Kidney capillary endothelial cell (primary cell): ENCODE data around the gene SLC16A13.
A peak's percentile ranks its signal among the peaks of the same experiment; 100 is the strongest.

Source experiments
- DNase-seq: peaks from one replicate; pipeline ENCODE4 v3.0.0-alpha.2; 2018; ENCODE audit warnings: low spot score

SLC16A13 gene

DNA sequence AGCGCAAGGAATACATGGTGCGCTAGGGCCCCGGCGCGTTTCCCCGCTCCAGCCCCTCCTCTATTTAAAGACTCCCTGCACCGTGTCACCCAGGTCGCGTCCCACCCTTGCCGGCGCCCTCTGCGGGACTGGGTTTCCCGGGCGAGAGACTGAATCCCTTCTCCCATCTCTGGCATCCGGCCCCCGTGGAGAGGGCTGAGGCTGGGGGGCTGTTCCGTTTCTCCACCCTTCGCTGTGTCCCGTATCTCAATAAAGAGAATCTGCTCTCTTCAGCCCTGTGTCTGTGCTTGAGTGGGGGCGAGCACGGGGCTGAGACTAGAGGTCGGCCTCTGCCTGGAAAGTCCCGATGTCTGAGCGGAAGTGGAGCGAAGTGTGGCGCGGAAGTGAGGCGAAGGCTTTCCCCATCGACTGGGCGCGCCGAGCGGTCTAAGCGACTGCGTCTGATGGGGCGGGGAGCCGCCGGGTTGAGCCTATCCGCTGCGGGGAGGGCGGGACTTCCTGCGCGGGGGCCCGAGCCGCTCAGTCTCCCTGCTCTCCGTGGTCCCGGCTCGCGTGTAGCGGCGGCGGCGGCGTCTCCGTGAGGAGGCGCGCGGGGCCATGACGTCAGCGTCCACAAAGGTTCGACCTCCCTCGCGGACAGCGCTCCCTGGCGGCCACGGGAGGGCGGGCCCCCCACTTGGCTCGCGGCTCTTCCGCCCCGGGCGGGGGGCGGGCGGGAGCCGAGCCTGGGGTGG, 21.4 kb upstream of the SLC16A13 start:
- peak; percentile 93 for DNase-seq

DNA sequence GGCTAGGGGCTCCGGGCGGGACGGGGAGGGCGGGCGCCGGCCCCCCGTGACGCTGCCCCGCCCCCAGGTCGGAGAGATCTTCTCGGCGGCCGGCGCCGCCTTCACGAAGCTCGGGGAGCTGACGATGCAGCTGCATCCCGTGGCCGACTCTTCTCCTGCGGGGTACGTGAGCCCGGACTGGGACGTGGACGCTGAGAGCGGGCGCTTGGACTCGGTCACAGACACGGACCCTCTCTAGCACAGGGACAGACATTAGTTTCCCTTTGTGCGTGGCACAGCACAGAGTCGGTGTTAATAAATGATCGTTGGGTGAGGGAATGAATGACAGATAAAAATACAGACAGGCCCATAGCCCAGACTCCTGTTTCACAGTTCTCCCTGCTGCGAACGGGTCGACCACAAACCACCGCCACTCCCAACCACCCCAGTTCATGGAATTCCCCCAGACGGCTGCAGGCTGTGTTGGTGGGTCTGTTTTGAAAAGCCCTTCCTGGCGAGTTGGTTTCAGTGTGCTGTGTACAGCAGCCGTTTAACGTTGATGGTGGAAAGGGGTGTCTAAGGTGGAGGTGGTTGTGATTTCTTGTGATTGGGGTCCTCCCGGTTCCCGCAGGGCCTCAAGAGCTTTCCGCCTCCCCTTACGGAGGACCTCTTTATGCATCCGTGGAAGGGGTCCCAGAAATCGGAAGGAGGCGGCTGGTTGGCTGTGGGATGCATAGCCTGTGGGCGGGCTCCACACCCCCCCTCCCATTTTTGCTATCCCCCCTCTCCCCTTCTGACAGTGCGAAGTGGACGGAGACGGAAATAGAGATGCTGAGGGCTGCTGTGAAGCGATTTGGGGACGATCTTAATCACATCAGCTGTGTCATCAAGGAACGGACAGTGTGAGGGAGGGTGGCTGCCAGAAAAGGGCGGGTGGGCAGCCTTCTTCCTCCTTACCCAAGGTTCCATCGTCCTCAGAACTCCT, 20.5 kb upstream of the SLC16A13 start:
- DNase-seq: no peak

DNA sequence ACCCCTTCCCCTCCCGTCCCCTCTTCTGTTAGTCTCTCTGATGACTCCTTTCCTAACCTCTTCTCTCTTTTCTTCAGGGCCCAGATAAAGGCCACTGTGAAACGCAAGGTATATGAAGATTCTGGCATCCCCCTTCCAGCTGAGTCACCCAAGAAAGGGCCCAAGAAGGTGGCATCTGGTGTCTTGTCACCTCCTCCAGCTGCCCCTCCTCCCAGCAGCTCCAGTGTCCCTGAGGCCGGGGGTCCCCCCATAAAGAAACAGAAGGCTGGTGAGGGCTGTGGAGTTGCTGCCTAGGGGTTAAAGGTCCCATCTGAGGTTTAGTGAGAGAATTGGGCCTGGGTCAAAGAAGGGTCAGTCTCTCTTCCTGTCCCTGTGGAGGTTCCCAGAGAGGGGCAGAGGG, 19.4 kb upstream of the SLC16A13 start:
- no peak for DNase-seq

DNA sequence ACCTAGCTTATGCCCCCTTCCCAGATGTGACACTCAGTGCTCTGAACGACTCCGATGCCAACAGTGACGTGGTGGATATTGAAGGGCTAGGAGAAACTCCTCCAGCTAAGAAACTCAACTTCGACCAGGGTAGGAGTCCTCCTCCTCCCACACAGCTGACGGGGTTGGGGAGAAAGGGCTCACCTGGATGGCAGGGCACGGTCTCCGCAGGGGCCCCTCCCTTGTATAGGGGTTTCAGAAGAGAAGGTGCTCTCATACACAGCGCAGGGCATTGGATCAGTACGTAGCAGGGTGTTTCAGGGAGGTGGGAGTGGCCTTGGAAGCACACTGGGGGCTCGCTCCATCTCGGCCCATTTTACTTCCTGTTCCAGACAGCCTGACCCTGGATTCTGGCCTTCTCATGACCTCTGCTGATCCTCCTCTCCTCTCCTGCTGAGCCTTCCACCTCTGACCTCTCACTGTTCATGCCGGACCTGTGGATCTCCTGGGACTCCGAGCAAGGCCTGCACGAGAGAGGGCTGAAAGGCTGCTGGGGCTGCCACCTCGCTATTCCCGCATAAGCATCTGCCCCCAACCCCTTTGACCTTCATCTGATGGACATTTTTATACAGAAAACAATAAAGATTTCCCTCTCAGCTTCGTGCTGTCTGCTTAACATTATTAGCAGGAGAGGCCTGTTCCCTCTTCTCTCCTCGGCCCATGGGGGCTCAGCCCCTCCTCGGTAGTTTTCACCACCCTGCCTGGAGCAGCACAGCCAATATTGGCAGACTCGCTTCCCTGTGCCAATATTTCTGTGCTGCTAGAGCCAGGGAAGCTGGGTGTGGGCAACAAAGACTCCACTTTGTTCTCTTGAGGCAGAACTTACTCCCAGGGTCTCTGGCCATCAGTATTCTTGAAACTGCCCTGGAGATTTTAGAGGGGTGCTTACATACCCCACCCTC, 18.7 kb upstream of the SLC16A13 start:
- DNase-seq: no peak

DNA sequence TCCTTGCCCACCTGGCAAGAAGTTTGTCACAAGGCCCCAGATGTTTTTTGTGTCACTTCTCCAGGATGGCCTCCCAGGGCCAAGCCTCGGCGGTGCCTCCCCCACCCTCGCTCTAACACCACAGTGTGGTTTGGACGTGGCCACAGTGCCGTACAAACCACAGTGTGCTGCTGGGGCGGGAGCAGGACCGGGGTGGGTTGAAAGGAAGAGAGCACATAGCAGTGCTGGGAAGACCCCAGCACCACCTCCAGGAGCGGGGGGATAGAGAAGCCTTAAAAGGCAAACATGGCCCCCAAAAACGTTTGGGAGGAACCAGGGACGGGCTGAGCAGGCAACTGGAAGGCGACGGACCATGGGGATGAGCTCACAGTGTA, 18.0 kb upstream of the SLC16A13 start:
- DNase-seq: no peak

DNA sequence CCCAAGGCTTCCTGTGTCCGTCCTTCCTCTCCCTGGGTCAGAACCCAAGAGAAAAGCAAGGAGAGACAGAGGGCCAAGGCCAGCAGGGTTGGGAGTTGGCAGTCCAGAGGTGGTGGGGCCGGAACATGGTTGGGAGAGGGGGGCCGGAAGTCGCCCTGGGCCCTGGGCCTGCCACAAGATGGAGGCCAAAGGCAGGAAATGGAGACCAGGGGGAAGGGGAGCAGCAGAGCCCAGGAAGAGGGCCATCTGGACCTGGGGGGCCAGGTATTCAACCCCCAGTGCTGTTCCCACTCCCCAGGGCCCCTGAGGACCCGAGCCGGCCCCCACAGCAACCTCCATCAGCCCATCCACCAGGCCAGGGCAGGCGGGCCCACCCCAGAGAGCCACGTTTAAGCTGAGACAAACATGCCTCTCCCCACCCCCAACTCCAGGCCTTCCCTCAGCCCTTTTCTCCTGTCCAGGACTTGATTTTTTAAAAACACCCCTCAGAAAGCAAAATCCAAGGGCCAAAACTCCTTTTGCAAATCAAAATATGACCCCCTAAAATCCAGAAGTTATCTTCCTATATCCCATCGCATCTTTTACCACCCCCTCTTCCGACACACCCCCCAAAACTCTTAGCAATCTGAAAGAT, 17.4 kb upstream of the SLC16A13 start:
- DNase-seq: no peak

DNA sequence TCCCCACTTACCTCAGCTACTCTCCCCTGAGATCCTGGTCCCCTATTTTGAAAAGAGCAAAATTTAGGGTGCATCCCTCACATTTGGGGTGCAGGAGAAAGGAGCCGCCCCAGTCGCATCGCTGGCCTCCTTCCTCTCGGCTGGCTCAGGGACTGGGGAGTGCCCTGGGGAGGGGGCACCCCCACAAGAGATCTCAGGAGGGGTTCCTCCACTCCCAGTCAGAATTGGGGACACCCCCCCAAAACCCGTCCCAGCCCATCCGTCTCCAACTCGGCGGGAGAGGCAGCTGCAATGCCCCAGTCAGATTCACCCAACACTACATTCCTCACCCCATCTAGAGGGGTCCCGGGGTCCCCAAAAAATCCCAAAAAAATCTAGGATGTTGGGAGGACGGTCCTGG, 16.4 kb upstream of the SLC16A13 start:
- no peak for DNase-seq

DNA sequence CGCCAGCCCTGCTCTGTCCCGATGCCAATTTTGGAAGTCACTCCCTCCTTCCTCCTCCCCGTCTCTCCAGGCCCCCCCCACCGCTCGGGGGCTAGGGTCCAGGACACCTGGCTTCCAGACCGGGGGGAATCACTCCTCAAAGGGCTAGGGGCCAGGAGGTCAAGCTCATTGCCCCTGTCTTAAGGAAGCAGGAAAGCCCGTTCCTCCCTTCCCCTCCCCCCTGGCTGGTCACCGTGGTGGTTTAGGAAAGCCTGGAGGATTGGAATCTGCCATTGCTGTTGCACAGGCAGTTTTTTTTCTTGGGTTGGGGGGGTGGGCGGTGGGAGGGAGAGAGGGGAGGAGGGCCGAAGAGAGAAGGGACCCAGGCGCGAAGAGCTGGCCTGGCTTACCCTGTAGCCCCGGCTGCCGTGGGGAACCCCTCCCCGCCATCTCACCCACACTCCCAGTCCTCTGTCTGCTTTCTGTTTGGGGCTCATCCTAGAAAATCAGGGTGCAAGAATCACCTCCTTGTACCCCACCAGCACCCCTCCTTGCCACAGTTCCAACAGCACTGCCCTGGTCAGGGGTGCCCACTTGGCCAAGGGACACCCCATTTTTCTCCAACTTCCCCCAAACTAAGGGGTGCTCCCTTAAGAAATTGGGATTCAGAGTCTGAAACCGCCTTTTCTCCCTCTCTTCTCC, 15.8 kb upstream of the SLC16A13 start:
- peak; percentile 48 for DNase-seq

GRCh38 chr17:7020894-7021664, 14.7 kb upstream of the SLC16A13 start:
- peak; percentile 58 for DNase-seq

DNA sequence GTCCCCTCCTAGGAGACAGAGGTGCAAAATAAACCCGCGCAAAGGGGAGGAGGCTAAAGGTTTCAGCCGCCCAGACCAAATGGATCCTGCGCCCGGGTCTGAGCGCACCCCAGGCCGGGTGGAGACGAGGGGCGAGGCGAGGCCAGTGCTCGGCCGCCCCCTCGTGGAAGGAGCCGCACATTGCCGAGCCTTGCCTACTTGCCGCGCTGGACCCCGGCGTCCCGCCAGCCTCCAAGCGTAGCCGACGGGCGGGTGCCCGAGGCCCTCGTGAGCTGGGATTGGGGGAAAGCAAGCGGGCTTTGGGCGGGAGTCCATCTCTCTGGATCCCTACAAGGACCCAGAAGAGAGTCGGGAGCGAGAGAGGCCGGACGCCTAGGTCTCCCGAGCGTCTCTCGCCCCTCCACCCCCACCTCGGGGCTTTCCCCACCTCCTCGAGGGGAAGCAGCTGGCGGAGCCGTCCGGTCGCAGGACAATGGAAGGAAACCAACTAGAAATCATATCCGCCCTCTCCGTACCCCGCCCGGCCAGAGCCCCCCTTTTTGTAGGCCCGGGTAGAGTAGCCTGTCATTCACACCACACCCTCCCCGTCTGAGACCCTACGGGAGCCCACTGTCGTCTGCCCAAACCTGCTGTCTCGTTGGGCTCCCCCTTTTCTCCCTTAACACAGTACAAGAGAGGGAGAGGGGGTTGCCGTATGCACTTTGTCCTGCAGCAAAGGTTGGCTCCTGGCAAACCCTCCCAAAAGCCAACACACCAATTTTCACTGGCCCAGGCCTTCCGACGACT, 13.6 kb upstream of the SLC16A13 start:
- DNase-seq: peak; percentile 92

GRCh38 chr17:7022781-7023571, 12.8 kb upstream of the SLC16A13 start, which contains the start of gene BCL6B:
Gene BCL6B, plus strand, starts transcription at chr17:7023050. Its CDS starts 622 bp downstream, at chr17:7023672.
- DNase-seq: peak; percentile 62

DNA sequence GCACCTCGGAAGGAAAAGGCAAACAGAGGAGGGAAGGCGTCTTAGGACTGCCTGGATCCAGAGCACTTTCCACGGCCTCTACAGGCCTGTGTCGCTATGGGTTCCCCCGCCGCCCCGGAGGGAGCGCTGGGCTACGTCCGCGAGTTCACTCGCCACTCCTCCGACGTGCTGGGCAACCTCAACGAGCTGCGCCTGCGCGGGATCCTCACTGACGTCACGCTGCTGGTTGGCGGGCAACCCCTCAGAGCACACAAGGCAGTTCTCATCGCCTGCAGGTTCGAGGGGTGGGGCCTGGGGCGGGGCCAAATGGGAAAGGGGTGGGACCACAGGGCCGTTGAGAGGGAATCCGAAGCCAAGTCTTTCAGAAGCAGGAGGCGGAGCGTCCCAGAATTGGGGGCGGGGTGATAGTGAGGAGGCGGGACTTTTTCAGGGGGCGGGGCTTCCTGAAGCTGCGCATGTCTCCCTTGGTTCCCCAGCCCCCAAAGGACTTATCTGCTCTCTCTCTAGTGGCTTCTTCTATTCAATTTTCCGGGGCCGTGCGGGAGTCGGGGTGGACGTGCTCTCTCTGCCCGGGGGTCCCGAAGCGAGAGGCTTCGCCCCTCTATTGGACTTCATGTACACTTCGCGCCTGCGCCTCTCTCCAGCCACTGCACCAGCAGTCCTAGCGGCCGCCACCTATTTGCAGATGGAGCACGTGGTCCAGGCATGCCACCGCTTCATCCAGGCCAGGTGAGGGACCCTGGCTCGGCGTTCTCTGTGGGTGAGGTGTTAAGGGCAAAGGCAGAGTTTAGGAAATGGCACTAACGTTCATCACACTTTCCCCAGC, 12.0 kb upstream of the SLC16A13 start:
- DNase-seq: peak; percentile 96

DNA sequence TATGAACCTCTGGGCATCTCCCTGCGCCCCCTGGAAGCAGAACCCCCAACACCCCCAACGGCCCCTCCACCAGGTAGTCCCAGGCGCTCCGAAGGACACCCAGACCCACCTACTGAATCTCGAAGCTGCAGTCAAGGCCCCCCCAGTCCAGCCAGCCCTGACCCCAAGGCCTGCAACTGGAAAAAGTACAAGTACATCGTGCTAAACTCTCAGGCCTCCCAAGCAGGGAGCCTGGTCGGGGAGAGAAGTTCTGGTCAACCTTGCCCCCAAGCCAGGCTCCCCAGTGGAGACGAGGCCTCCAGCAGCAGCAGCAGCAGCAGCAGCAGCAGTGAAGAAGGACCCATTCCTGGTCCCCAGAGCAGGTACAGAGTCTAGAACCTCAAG, 11.4 kb upstream of the SLC16A13 start:
- DNase-seq: no peak

- DNase-seq: no peak
These were observed 10.6 kb upstream of the SLC16A13 start for GRCh38 chr17:7025245-7025644.

DNA sequence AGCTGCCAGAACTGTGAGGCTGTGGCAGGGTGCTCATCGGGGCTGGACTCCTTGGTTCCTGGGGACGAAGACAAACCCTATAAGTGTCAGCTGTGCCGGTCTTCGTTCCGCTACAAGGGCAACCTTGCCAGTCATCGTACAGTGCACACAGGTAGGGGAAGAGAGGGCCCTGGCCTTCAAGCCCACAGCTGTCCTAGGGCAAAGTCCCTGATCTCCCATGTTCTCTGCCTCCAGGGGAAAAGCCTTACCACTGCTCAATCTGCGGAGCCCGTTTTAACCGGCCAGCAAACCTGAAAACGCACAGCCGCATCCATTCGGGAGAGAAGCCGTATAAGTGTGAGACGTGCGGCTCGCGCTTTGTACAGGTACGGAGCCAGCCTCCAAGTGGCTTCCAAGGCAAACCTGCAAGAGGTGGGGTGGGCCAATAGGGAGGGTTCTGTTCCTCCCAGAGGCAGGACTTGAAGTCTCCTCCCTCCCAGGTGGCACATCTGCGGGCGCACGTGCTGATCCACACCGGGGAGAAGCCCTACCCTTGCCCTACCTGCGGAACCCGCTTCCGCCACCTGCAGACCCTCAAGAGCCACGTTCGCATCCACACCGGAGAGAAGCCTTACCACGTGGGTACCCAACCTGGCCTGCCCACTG, 9.2 kb upstream of the SLC16A13 start:
- no peak for DNase-seq

DNA sequence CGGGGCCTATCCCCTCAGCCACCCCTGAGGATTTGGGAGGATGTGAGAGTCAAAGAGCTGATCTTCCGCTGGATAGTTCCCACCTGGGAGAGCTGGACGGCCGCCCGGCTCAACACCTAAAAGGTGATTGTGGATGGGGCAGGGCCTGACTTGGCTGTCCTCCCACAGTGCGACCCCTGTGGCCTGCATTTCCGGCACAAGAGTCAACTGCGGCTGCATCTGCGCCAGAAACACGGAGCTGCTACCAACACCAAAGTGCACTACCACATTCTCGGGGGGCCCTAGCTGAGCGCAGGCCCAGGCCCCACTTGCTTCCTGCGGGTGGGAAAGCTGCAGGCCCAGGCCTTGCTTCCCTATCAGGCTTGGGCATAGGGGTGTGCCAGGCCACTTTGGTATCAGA, 8.5 kb upstream of the SLC16A13 start:
- no peak for DNase-seq

GRCh38 chr17:7029096-7029495, 6.7 kb upstream of the SLC16A13 start:
- no peak for DNase-seq
